HG03521 (cell line): Measurements from ENCODE around the gene TCF7L2.

Experiments
- ATAC-seq: cut with Tn5 transposase; IDR thresholded peaks from one replicate; pipeline ENCODE4 v1.9.1; 2021; ENCODE audit warnings: mild to moderate bottlenecking, moderate library complexity; ENCODE audit not compliant: unreplicated experiment

TCF7L2 gene

DNA sequence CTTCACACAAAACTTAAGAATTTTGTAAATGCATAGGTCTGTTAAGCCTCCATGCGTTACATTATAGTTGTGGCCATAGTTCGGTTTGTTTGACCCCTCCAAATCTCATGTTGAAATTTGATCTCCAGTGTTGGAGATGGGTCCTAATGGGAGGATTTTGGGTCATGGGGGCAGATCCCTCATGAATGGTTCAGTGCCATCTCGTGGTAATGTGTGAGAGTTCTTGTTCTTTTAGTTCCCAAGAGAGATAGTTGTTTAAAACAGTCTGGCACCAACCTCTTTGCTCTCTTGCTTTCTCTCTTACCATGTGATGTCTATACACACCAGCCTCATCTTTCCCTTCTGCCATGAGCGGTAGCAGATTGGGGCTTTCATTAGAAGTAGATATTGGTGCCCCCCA is 264.3 kb downstream of the TCF7L2 start:
- no peak for ATAC-seq

DNA sequence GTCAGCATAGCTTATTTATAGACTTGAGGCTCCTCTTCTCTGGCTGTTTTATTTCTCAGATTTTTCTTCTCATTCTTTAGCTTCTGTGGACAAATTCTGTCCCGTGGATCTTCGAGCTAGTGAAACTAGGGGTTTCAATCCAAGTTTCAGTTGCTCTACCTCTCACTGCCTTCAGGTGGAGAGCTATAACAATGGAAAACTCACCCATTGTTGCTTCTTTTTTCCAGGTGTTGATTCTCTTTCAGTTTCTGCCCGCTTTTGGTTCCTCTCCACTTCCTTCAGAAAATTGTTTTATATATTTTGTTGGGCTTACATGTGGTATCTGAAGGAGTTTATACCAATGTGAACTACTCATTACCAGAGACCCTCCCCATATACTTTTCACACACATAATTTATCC is 266.1 kb downstream of the TCF7L2 start:
- ATAC-seq = no peak
